HepG2 (cell line): ENCODE data around the gene TSC22D2. TPM values are rescaled to one million over a fixed set of nuclear protein-coding genes. Genes with fewer than 3 reads are reported as not detected.

Experiments used
- ATAC-seq: fragments of 200-7000 bp; cut with Tn5 transposase; 3 replicates; pipeline ENCODE4 v1.9.1; 2020; ENCODE audit warnings: mild to moderate bottlenecking, moderate library complexity
- BruUV-seq: library from RNA; stranded (reverse); fragments of 400-500 nt; replicated peaks from 2 replicates; lab custom pipeline; 2021; lab: Mats Ljungman, UMichigan
- CTCF ChIA-PET: fragments of 300-600 bp; formaldehyde crosslinking; extraction: SDS; loops from one replicate; lab custom pipeline; 2021; ENCODE audit warnings: low total read pairs, inconsistent platforms, low intra/inter-chr PET ratio; lab: Yijun Ruan, JAX
- POLR2A ChIA-PET: fragments of 350-600 bp; sonication (Branson Sonifier 250); formaldehyde crosslinking; loops from one replicate; lab custom pipeline; 2020; ENCODE audit warnings: antibody characterized with exemption, inconsistent platforms; lab: Yijun Ruan, JAX
- DNase-seq: peaks from one replicate; pipeline ENCODE4 v3.0.0-alpha.2; 2015; ENCODE audit warnings: low spot score
- FAIRE-seq: peaks from 3 replicates; lab custom pipeline; 2011; peaks lifted over from hg19 to GRCh38; lab: Jason Lieb, UNC
- H2AFZ ChIP-seq: one replicate; pipeline ENCODE4 v1.6.1; 2011; ENCODE audit warnings: low read length, inconsistent platforms
- H3K27ac ChIP-seq: fragments of 300-600 bp; 3 replicates; pipeline ENCODE4 v1.8.0; 2011; ENCODE audit warnings: mixed run types, mild to moderate bottlenecking, mixed read lengths, low read length, inconsistent platforms; ENCODE audit not compliant: insufficient read depth; ENCODE audit errors: extremely low read length
- H3K27me3 ChIP-seq, 2 experiments: fragments of 200-600 bp in 1 of 2; 2 replicates in 1 of 2; 3 replicates in 1 of 2; pipeline versions ENCODE4 v1.6.0 to v1.8.0; 2011; ENCODE audit warnings: low read length in 2 of 2, mild to moderate bottlenecking in 2 of 2, moderate library complexity in 2 of 2, inconsistent platforms in 1 of 2; ENCODE audit not compliant: insufficient read depth in 2 of 2, control insufficient read depth in 1 of 2
- H3K36me3 ChIP-seq, 2 experiments: fragments of 200-600 bp in 1 of 2; replicated peaks in 1 of 2; 2 replicates in 1 of 2; 3 replicates in 1 of 2; pipeline versions ENCODE4 v1.5.1 to v1.8.0; 2011; ENCODE audit warnings: low read length in 2 of 2, inconsistent platforms in 1 of 2; ENCODE audit not compliant: insufficient read depth in 2 of 2, control insufficient read depth in 1 of 2
- H3K4me1 ChIP-seq: 2 replicates; pipeline ENCODE4 v1.5.1; 2012; ENCODE audit warnings: low read length, inconsistent platforms; ENCODE audit not compliant: insufficient read depth
- H3K4me2 ChIP-seq: 2 replicates; pipeline ENCODE4 v1.6.0; 2011; ENCODE audit warnings: low read depth, low read length, inconsistent platforms
- H3K4me3 ChIP-seq, 3 experiments: fragments of 200-600 bp in 1 of 3; sonication (generic), shearing (Covaris generic) in 1 of 3; replicated peaks in 1 of 3; 2 replicates each; pipeline ENCODE4 v1.5.1; 2011 to 2016; ENCODE audit warnings: low read length in 3 of 3, inconsistent platforms in 2 of 3, low read depth in 2 of 3, mild to moderate bottlenecking in 2 of 3, control low read depth in 1 of 3, mixed read lengths in 1 of 3; ENCODE audit not compliant: insufficient read depth in 1 of 3
- H3K79me2 ChIP-seq: one replicate; pipeline ENCODE4 v1.6.1; 2011; ENCODE audit warnings: low read length, inconsistent platforms; ENCODE audit not compliant: insufficient read depth
- H3K9ac ChIP-seq: 2 replicates; pipeline ENCODE4 v1.6.0; 2011; ENCODE audit warnings: mild to moderate bottlenecking, low read depth, low read length, inconsistent platforms; ENCODE audit not compliant: insufficient read depth
- H3K9me3 ChIP-seq: 2 replicates; pipeline ENCODE4 v1.5.1; 2012; ENCODE audit warnings: mild to moderate bottlenecking, low read length
- H4K20me1 ChIP-seq: 2 replicates; pipeline ENCODE4 v1.6.0; 2011; ENCODE audit warnings: inconsistent platforms, mild to moderate bottlenecking, low read length, moderate library complexity; ENCODE audit not compliant: insufficient read depth
- CEBPG ChIP-seq: IDR thresholded peaks from 2 replicates; pipeline ENCODE4 v1.6.1; 2016
- FOXP4 ChIP-seq: sonication (generic); formaldehyde crosslinking; IDR thresholded peaks from 2 replicates; pipeline ENCODE4 v1.4.0; 2020; ENCODE audit warnings: missing genetic modification reagents
- ISL2 ChIP-seq: sonication (generic); formaldehyde crosslinking; IDR thresholded peaks from 2 replicates; pipeline ENCODE4 v1.5.0; 2020; ENCODE audit warnings: missing genetic modification reagents
- MBNL3 ChIP-seq: fragments of 250-450 bp; sonication (Bioruptor Pico); conservative IDR thresholded peaks from 2 replicates; pipeline ENCODE4 v1.8.0; 2022; ENCODE audit warnings: mild to moderate bottlenecking, inconsistent platforms
- MIER3 ChIP-seq: IDR thresholded peaks from 2 replicates; pipeline ENCODE4 v1.6.1; 2016; ENCODE audit warnings: missing compliant biosample characterization, borderline replicate concordance
- TP53 ChIP-seq: sonication (generic); formaldehyde crosslinking; conservative IDR thresholded peaks from 2 replicates; pipeline ENCODE4 v1.4.0; 2020; ENCODE audit warnings: missing genetic modification reagents
- ZKSCAN5 ChIP-seq: sonication (generic); formaldehyde crosslinking; IDR thresholded peaks from 2 replicates; pipeline ENCODE4 v1.5.1; 2020; ENCODE audit warnings: mild to moderate bottlenecking, missing genetic modification reagents
- ZNF720 ChIP-seq: sonication (generic); formaldehyde crosslinking; IDR thresholded peaks from 2 replicates; pipeline ENCODE4 v1.4.0; 2020; ENCODE audit warnings: missing genetic modification reagents
- WGBS: methylation state at CpG from one replicate; pipeline ENCODE4 v1.1.6; 2017; ENCODE audit warnings: low lambda C conversion rate; 5-methylcytosine and 5-hydroxymethylcytosine counted together
- in situ Hi-C: cut with HindIII; loops from 2 replicates; pipeline ENCODE4 v1.10.0; 2017; ENCODE audit warnings: low pct_unique_long_range_greater_than_20kb; ENCODE audit not compliant: extremely low pct_ligation_motif_present
- intact Hi-C: fragments of 100-400 bp; cut with micrococcal nuclease; formaldehyde crosslinking; loops from one replicate; pipeline ENCODE4 v1.10.0; 2022; ENCODE audit not compliant: unreplicated experiment
- polyA plus RNA-seq, 8 experiments: library from polyadenylated mRNA; depleted of rRNA in 3 of 8; stranded (reverse) in 7 of 8; unstranded in 1 of 8; fragments of >200 nt; fragmentation: Illumina TruSeq in 4 of 8; extraction: Trizol in 4 of 8; gene quantifications; 2 replicates each; pipeline versions ENCODE4 v1.2.1 to v1.2.3, GENCODE V29; 2011 to 2016; ENCODE audit warnings: low read depth in 4 of 8, missing spikeins in 1 of 8, mixed read lengths in 1 of 8; ENCODE audit not compliant: insufficient read depth in 1 of 8
- total RNA-seq, 5 experiments: library from RNA; depleted of rRNA; stranded (reverse); fragments of >200 nt; fragmentation: Illumina TruSeq; extraction: Trizol; gene quantifications; 2 replicates each; pipeline ENCODE4 v1.2.3, GENCODE V29; 2016; ENCODE audit warnings: low read depth in 1 of 5
- TF ChIP-seq, protein P1 (sequence below): IDR thresholded peaks from 2 replicates; pipeline ENCODE4 v1.4.0; 2020; ENCODE audit warnings: mild to moderate bottlenecking, missing genetic modification reagents

Gene TSC22D2
- total and polyA plus RNA-seq, 2 of the 13 experiments (the other 11 are each of a cell fraction or from before 2014, with no cell fraction given): 4.6 to 8.2 TPM

DNA sequence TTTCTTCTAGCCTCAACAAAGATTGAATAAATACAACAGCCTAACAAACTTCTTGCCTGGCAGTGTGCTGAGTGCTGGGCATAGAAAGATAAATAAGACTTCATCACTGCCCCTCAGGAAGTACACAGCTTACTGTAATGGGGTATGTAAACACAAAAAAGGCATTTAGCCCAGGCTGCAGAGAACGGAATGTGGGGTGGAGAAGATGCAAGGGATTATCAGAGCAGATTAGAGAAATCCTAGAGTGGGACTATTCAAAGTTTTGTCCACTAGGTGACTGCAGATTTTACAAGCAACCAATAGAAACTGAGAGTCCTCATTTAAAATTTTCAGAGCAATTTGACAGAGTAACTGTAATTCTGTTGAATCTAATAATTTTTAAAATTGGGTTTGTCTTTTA lies 35.4 kb upstream of the TSC22D2 start (continued):
- TF ChIP-seq, protein P1, sequence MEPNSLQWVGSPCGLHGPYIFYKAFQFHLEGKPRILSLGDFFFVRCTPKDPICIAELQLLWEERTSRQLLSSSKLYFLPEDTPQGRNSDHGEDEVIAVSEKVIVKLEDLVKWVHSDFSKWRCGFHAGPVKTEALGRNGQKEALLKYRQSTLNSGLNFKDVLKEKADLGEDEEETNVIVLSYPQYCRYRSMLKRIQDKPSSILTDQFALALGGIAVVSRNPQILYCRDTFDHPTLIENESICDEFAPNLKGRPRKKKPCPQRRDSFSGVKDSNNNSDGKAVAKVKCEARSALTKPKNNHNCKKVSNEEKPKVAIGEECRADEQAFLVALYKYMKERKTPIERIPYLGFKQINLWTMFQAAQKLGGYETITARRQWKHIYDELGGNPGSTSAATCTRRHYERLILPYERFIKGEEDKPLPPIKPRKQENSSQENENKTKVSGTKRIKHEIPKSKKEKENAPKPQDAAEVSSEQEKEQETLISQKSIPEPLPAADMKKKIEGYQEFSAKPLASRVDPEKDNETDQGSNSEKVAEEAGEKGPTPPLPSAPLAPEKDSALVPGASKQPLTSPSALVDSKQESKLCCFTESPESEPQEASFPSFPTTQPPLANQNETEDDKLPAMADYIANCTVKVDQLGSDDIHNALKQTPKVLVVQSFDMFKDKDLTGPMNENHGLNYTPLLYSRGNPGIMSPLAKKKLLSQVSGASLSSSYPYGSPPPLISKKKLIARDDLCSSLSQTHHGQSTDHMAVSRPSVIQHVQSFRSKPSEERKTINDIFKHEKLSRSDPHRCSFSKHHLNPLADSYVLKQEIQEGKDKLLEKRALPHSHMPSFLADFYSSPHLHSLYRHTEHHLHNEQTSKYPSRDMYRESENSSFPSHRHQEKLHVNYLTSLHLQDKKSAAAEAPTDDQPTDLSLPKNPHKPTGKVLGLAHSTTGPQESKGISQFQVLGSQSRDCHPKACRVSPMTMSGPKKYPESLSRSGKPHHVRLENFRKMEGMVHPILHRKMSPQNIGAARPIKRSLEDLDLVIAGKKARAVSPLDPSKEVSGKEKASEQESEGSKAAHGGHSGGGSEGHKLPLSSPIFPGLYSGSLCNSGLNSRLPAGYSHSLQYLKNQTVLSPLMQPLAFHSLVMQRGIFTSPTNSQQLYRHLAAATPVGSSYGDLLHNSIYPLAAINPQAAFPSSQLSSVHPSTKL (CRISPR knock-in tag): peak; percentile 57
- TF ChIP-seq FOXP4 (CRISPR knock-in tag) (peak; percentile 40; the same call in 1 of the 2 replicates), ISL2 (CRISPR knock-in tag) (0 out of 2 replicates have a peak, but pooled peaks have one; percentile 24), ZNF720 (no peak), CEBPG (CRISPR knock-in tag) (no peak)

GRCh38 chr3:150373234-150373875 lies 34.7 kb upstream of the TSC22D2 start:
- no peak for ATAC-seq
- in situ Hi-C loops: no loop called here
- Histone ChIP-seq H3K27me3 (no peaks in the 10 kb centered on the region), H2AFZ (no peak overlapping the region), H3K4me1 (peaks cover 32% of the 10 kb centered on the region), H3K9ac (no peak overlapping the region), H3K27ac (no peak overlapping the region), H3K79me2 (no peaks in the 10 kb centered on the region), H3K4me2 (no peak overlapping the region), H4K20me1 (no peaks in the 10 kb centered on the region), H3K4me3 (no peak overlapping the region), H3K36me3 (no peaks in the 10 kb centered on the region), H3K9me3 (no peaks in the 10 kb centered on the region)
- no peak for DNase-seq
- FAIRE-seq: no peak
- WGBS: 54% methylated on average over 4 of the region's 4 CpGs
- CTCF ChIA-PET: interaction anchor here (1.5 kb wide), 1 partner anchor 122 kb away, joined by 3 read pairs; no protein-coding TSS in a partner anchor
- intact Hi-C loops: loop anchor here (2.0 kb wide), 1 partner anchor 35 kb away; the partner anchor contains the start of gene TSC22D2
- BruUV-seq: no TSS peak
- POLR2A ChIA-PET: no interaction called here
- TF ChIP-seq ZKSCAN5 (CRISPR knock-in tag) (no peak), MBNL3 (no peak), MIER3 (CRISPR knock-in tag) (no peak), TP53 (CRISPR knock-in tag) (no peak)
